Tibial nerve (tissue), 4 donors: ENCODE measurements around the gene NUTM2G. TPM values are rescaled to one million over a fixed set of nuclear protein-coding genes. Genes with fewer than 3 reads are reported as not detected.
"Not testable (repeated sequence)": the region's sequence is repeated elsewhere in the genome, so short reads cannot be mapped to it uniquely, and the experiment has no call there.

Experiments
- DNase-seq, 2 donors: peaks; one replicate each; pipeline ENCODE4 v3.0.0-alpha.2; 2019; ENCODE audit warnings: low spot score in 2 of 2
- H3K27ac ChIP-seq, 4 donors: fragments of 200-600 bp; sonication (generic) in 3 of 4; one replicate each; pipeline ENCODE4 v1.5.1; 2017 to 2019; ENCODE audit warnings: mild to moderate bottlenecking in 1 of 4
- H3K27me3 ChIP-seq, 2 donors: fragments of 200-600 bp; sonication (generic) in 1 of 2; one replicate each; pipeline versions ENCODE4 v1.5.1 to v1.6.0; 2017 to 2019
- H3K36me3 ChIP-seq, 3 donors: fragments of 200-600 bp; sonication (generic); one replicate each; pipeline ENCODE4 v1.5.1; 2018 to 2019
- H3K4me1 ChIP-seq, 4 donors: fragments of 200-600 bp; sonication (generic) in 3 of 4; one replicate each; pipeline ENCODE4 v1.5.1; 2017 to 2019
- H3K4me3 ChIP-seq, 4 donors: fragments of 200-600 bp; sonication (generic) in 3 of 4; one replicate each; pipeline ENCODE4 v1.5.1; 2017 to 2019; ENCODE audit warnings: mild to moderate bottlenecking in 1 of 4, moderate library complexity in 1 of 4
- H3K9me3 ChIP-seq, 4 donors: fragments of 200-600 bp; sonication (generic) in 3 of 4; one replicate each; pipeline ENCODE4 v1.5.1; 2017 to 2019
- EP300 ChIP-seq, 2 donors: sonication (generic); formaldehyde crosslinking; IDR thresholded peaks; one replicate each; pipeline ENCODE4 v1.6.1; 2017; ENCODE audit warnings: antibody characterized with exemption in 2 of 2, mild to moderate bottlenecking in 1 of 2
- POLR2A ChIP-seq, 2 donors: fragments of 450-650 bp; IDR thresholded peaks; one replicate each; pipeline ENCODE4 v1.6.1; 2017; ENCODE audit warnings: antibody characterized with exemption in 2 of 2, mild to moderate bottlenecking in 2 of 2, moderate library complexity in 2 of 2
- WGBS, 2 donors: methylation state at CpG; one replicate each; pipeline ENCODE4 v1.1.5; 2018; 5-methylcytosine and 5-hydroxymethylcytosine counted together
- total RNA-seq, 4 donors: library from RNA; depleted of rRNA; stranded (reverse); fragments of >200 nt; gene quantifications; one replicate each; pipeline ENCODE4 v1.1.0, GENCODE V29; 2016
- TF ChIP-seq, protein P1 (sequence below), 5 experiments: fragments of 200-600 bp in 3 of 5; fragments of 450-650 bp in 2 of 5; sonication (generic) in 3 of 5; IDR thresholded peaks; one replicate each; pipeline ENCODE4 v1.5.1; 2016 to 2019; ENCODE audit warnings: antibody characterized with exemption in 5 of 5, mild to moderate bottlenecking in 3 of 5, moderate library complexity in 2 of 5

NUTM2G gene, protein sequence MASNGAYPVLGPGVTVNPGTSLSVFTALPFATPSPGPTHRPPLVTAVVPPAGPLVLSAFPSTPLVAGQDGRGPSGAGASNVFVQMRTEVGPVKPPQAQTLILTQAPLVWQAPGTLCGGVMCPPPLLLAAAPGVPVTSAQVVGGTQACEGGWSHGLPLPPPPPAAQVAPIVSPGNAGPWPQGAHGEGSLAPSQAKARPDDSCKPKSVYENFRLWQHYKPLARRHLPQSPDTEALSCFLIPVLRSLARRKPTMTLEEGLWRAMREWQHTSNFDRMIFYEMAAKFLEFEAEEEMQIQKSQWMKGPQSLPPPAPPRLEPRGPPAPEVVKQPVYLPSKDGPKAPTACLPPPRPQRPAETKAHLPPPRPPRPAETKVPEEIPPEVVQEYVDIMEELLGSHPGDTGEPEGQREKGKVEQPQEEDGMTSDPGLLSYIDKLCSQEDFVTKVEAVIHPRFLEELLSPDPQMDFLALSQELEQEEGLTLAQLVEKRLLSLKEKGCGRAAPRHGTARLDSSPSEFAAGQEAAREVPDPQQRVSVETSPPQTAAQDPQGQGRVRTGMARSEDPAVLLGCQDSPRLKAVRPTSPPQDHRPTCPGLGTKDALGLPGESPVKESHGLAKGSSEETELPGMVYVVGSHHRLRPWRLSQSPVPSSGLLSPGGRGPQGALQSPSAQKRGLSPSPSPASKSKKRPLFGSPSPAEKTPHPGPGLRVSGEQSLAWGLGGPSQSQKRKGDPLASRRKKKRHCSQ
- total RNA-seq, result not detected

DNA sequence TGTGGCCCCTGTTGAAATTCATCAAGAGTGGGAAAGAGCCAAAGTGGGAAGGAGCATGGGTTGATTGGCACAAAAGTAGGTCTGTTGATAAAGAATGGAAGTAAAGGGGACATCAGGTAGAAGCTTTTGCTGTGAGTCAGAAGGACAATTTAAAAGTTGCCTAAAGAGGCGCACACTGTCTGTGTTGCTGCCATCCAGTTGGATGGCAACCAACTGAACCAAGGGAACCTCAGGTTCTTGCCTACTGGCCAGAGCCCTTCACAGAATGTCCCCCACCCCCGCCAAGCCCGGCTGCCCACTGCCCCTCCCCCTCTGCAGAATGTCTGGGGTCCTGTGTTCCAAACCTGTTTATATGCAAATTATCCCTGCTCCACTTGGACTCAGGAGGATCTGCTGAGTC is at the start of gene NUTM2G:
Gene NUTM2G (plus strand): TSS at position 301 of the 400 bp plus-strand sequence. CDS start 182 bp downstream, outside the sequence.
- WGBS, 2 donors, result no CpG with 5 or more reads among the region's 3 CpGs
- H3K4me1 ChIP-seq, H3K4me3 ChIP-seq, DNase-seq, H3K27me3 ChIP-seq, H3K36me3 ChIP-seq, H3K9me3 ChIP-seq, H3K27ac ChIP-seq: not testable (repeated sequence)

DNA sequence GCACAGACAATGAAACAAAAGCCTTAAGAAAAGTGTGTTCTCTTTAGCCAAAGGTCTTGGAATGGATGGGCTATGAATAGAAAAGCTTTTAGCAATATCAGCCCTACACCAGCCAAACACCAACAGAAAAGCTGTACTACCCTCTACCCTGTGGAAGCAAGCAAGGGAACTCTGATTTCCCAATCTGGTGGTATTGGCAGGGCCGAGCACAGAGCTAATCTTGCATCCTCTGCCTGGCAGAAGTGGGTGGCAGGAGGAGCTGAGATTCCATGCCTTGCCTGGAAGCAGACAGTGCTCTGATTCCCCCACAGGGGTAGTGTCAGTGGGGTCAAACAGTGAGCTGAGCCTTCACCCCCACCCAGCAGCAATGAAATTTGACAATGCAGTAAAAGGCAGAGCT is 44.7 kb upstream of the NUTM2G start:
- TF ChIP-seq, protein P1, sequence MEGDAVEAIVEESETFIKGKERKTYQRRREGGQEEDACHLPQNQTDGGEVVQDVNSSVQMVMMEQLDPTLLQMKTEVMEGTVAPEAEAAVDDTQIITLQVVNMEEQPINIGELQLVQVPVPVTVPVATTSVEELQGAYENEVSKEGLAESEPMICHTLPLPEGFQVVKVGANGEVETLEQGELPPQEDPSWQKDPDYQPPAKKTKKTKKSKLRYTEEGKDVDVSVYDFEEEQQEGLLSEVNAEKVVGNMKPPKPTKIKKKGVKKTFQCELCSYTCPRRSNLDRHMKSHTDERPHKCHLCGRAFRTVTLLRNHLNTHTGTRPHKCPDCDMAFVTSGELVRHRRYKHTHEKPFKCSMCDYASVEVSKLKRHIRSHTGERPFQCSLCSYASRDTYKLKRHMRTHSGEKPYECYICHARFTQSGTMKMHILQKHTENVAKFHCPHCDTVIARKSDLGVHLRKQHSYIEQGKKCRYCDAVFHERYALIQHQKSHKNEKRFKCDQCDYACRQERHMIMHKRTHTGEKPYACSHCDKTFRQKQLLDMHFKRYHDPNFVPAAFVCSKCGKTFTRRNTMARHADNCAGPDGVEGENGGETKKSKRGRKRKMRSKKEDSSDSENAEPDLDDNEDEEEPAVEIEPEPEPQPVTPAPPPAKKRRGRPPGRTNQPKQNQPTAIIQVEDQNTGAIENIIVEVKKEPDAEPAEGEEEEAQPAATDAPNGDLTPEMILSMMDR (IDR thresholded peaks at IDR 0.05), result no peak
- TF ChIP-seq POLR2A (IDR thresholded peaks at IDR 0.05) (no peak), EP300 (IDR thresholded peaks at IDR 0.05) (no peak)
- no peak for DNase-seq
- 58% methylated on average over 1 of the region's 1 CpG; no CpG with 5 or more reads in 1 of the 2 donors for WGBS, 2 donors
- Histone ChIP-seq H3K27ac (no peak overlapping the region), H3K4me3 (no peak overlapping the region), H3K27me3 (no peaks in the 10 kb centered on the region), H3K9me3 (peaks cover 0 to 8% (median 3%) of the 10 kb centered on the region in 4 donors), H3K36me3 (peaks cover 0 to 15% (median 0%) of the 10 kb centered on the region in 3 donors), H3K4me1 (no peaks in the 10 kb centered on the region)

DNA sequence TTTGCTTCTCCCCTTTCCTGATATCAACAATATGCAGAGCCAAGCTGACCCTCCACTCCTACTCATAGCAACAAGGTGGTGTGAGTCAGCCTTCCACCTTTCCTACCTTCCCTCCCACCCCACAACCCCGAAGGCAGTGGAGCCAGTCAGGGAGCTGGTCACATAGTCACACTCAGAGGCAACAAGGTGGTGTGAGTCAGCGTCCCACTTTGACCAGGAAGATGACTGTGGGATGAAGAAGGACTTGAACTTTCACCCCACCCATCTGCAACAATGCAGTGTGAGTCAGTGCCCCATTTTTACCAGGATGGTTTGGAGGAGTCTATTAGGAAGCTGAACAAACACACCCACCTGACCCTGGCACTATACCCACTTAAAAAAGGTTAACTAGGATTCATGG is 44.2 kb upstream of the NUTM2G start:
- H3K27me3 ChIP-seq, result no peaks in the 10 kb centered on the region
- H3K4me3 ChIP-seq, result no peak overlapping the region
- H3K9me3 ChIP-seq, result peaks cover 0 to 8% (median 3%) of the 10 kb centered on the region in 4 donors
- WGBS, 2 donors, result 80 to 90% methylated on average over 2 of the region's 2 CpGs
- no peak for TF ChIP-seq EP300 (IDR thresholded peaks at IDR 0.05)
- no peak for DNase-seq
- no peaks in the 10 kb centered on the region for H3K4me1 ChIP-seq
- H3K27ac ChIP-seq, result no peak overlapping the region
- peaks cover 0 to 15% (median 0%) of the 10 kb centered on the region in 3 donors for H3K36me3 ChIP-seq

DNA sequence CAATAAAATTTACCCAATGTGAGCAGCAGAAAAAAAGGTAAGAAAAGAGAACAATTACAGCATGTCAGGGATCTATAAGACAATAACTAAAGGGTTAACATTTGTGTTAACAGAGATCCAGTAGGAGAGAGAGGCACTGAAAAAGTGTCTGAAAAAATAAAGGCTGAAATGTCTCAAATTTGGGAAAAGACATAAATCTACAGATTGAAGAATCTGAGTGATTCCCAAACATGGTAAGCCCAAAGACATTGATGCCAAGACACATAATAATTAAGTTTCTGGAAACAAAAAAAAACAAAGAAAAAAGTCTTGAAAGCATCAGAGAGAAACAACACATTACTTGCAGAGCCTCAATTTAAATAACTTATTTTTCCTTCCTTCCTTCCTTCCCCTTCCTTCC is 43.2 kb upstream of the NUTM2G start:
- Histone ChIP-seq H3K4me1 (no peaks in the 10 kb centered on the region), H3K27me3 (no peaks in the 10 kb centered on the region), H3K36me3 (peaks cover 0 to 23% (median 0%) of the 10 kb centered on the region in 3 donors), H3K9me3 (peaks cover 0 to 8% (median 3%) of the 10 kb centered on the region in 4 donors), H3K27ac (no peak overlapping the region), H3K4me3 (no peak overlapping the region)
- no peak for DNase-seq
- TF ChIP-seq POLR2A (IDR thresholded peaks at IDR 0.05), result no peak
- TF ChIP-seq, protein P1 (IDR thresholded peaks at IDR 0.05), result no peak
- TF ChIP-seq EP300 (IDR thresholded peaks at IDR 0.05), result no peak

DNA sequence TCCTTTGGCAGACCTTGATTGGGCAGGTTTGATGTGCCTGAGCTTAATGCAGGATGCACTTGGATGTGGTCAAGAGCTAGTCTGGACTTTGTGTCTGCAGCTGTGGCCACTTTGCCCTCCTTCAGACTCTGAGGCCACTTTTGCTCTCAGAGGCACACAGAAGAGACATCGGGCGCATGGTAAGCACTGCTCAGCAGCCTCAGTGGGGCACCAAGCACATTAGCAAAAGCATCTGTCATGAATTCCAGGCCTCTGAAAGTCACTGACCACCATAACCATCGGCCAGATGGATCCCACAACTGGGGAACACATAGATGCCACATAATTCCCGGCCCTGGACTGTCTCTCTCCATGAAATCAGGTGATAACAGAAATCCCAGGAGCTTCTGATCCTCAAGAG is 40.1 kb upstream of the NUTM2G start:
- no peaks in the 10 kb centered on the region for H3K4me1 ChIP-seq
- 94 to 95% methylated on average over 4 of the region's 4 CpGs for WGBS, 2 donors
- TF ChIP-seq EP300 (IDR thresholded peaks at IDR 0.05) (no peak), POLR2A (IDR thresholded peaks at IDR 0.05) (no peak)
- TF ChIP-seq, protein P1 (IDR thresholded peaks at IDR 0.05), result no peak
- no peaks in the 10 kb centered on the region for H3K27me3 ChIP-seq
- H3K27ac ChIP-seq, result no peak overlapping the region
- peaks cover 0 to 49% (median 0%) of the 10 kb centered on the region in 3 donors for H3K36me3 ChIP-seq
- DNase-seq, result no peak
- H3K9me3 ChIP-seq, result peaks cover 0 to 8% (median 3%) of the 10 kb centered on the region in 4 donors
- H3K4me3 ChIP-seq, result no peak overlapping the region

DNA sequence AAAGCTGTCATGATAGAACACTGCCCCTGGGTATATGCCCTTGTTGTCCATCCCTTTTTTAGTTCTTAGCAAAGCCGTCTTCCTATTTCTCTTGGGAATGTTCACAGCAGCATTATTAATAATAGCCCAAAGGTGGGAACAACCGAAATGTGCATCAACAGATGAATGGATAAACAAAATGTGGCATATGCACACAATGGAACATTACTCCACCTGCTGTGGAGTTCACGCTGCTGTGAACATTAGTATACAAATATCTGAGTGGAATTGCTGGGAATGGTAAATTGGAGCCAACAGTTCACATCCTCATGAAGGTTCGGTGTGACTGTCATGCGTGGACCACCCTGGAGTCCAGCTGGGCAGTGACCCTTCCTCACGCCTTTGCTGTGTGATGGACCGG is 36.5 kb upstream of the NUTM2G start:
- Histone ChIP-seq H3K4me1 (no peaks in the 10 kb centered on the region), H3K9me3 (no peaks in the 10 kb centered on the region), H3K4me3 (no peak overlapping the region), H3K27me3 (no peaks in the 10 kb centered on the region), H3K36me3 (peaks cover 0 to 71% (median 10%) of the 10 kb centered on the region in 3 donors), H3K27ac (no peak overlapping the region)
- 90 to 96% methylated on average over 7 of the region's 7 CpGs for WGBS, 2 donors
- TF ChIP-seq EP300 (IDR thresholded peaks at IDR 0.05), result no peak
- TF ChIP-seq, protein P1 (IDR thresholded peaks at IDR 0.05), result no peak
- no peak for TF ChIP-seq POLR2A (IDR thresholded peaks at IDR 0.05)
- DNase-seq, result no peak

DNA sequence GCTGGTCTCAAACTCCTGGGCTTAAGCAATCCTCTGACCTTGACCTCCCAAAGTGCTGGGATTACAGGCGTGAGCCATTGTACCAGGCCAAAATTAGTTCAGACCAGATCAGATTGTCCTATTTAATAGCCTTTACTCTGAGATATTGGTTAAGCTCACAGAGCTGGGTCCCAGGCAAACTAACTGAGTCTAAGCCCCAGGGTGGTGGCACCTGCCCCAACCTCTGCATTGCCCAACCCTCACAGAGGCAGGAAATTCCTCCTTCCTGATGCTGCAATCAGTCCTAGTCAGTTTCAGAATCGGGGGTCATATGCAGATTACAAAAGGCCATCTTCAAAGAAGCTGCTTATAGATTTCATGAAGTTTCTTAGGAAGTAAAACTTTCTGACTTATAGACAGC is 28.6 kb upstream of the NUTM2G start:
- H3K4me3 ChIP-seq, H3K27ac ChIP-seq, H3K9me3 ChIP-seq, H3K4me1 ChIP-seq, H3K27me3 ChIP-seq, DNase-seq: not testable (repeated sequence)
- WGBS, 2 donors, result 100% methylated on average over 1 of the region's 2 CpGs
- peaks cover 0 to 29% (median 10%) of the 10 kb centered on the region in 3 donors for H3K36me3 ChIP-seq

DNA sequence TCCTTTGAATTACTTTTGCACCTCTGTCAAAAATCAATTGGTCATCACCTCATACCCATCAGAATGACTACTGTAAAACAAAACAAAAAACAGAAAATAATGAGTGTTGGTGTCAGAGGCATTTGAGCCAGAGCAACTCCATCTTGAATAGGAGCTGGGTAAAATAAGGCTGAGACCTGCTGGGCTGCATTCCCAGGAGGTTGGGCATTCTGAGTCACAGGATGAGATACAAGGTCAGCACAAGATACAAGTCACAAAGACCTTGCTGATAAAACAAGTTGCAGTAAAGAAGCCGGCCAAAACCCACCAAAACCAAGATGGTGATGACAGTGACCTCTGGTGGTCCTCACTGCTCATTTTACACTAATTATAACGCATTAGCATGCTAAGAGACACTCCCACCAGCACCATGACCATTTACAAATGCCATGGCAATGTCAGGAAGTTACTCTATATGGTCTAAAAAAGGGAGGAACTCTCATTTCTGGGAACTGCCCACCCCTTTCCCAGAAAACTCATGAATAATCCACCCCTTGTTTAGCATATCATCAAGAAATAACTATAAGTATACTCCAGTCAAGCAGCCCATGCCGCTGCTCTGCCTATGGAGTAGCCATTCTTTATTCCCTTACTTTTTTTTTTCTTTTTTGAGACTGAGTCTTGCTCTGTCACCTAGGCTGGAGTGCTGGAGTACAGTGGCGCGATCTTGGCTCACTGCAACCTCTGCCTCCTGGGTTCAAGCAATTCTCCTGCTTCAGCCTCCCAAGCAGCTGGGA is 23.5 kb upstream of the NUTM2G start:
- H3K4me3 ChIP-seq, H3K36me3 ChIP-seq, H3K27me3 ChIP-seq, H3K27ac ChIP-seq, H3K4me1 ChIP-seq, H3K9me3 ChIP-seq, DNase-seq: not testable (repeated sequence)
- WGBS, 2 donors, result 90% methylated on average over 3 of the region's 5 CpGs; no CpG with 5 or more reads in 1 of the 2 donors
